Colonic mucosa (tissue), 4 donors: ENCODE results near the gene PTCH1. TPM values are rescaled to one million over a fixed set of nuclear protein-coding genes. Genes with fewer than 3 reads are reported as not detected.

Experiments used
- DNase-seq: peaks from one replicate; pipeline ENCODE4 v3.0.0-alpha.2; 2020
- H3K27ac ChIP-seq: fragments of 200-600 bp; one replicate; pipeline ENCODE4 v1.8.0; 2021
- H3K27me3 ChIP-seq: fragments of 200-600 bp; one replicate; pipeline ENCODE4 v1.8.0; 2021
- H3K36me3 ChIP-seq: fragments of 200-600 bp; one replicate; pipeline ENCODE4 v1.8.0; 2021
- H3K4me1 ChIP-seq: fragments of 200-600 bp; one replicate; pipeline ENCODE4 v1.8.0; 2021; ENCODE audit warnings: mild to moderate bottlenecking
- H3K4me3 ChIP-seq: fragments of 200-600 bp; one replicate; pipeline ENCODE4 v1.8.0; 2021
- H3K9ac ChIP-seq, 2 donors: one replicate each; pipeline ENCODE4 v1.7.0; 2013; ENCODE audit warnings: control low read depth in 2 of 2, low read depth in 2 of 2, low read length in 2 of 2
- H3K9me3 ChIP-seq: fragments of 200-600 bp; one replicate; pipeline ENCODE4 v1.8.0; 2021
- CTCF ChIP-seq: fragments of 200-600 bp; IDR thresholded peaks from one replicate; pipeline ENCODE4 v1.8.0; 2022; ENCODE audit warnings: antibody characterized with exemption, mild to moderate bottlenecking
- intact Hi-C: fragments of 100-400 bp; cut with DNase I; formaldehyde crosslinking; loops from one replicate; pipeline ENCODE4 v1.14.1; 2022
- total RNA-seq, 2 donors: library from RNA; stranded (reverse); fragmentation: NEBNext Ultra II Directional in 1 of 2; extraction: Animal tissue kit (Norgen Biotek cat#: 25700) in 1 of 2; gene quantifications; one replicate each; pipeline ENCODE4 v1.2.1, GENCODE V29; 2021
- donor health status: healthy.
- donor health status: DM: no; HTN: no; CAD: no.
- donor health status: DM: no; HTN: no; CAD: no.

Gene PTCH1
- total RNA-seq, 2 donors from 2014 or later: 18.7 to 24.6 TPM

GRCh38 chr9:95493402-95493801 is 23.4 kb downstream of the PTCH1 start:
- Histone ChIP-seq H3K9ac (no peak overlapping the region), H3K27ac (no peak overlapping the region), H3K36me3 (no peaks in the 10 kb centered on the region), H3K4me3 (no peak overlapping the region), H3K4me1 (no peaks in the 10 kb centered on the region), H3K9me3 (no peaks in the 10 kb centered on the region), H3K27me3 (no peaks in the 10 kb centered on the region)
- no peak for DNase-seq
- intact Hi-C loops: no loop called here
- no peak for TF ChIP-seq CTCF

- no peaks in the 10 kb centered on the region for H3K4me1 ChIP-seq
- H3K4me3 ChIP-seq: no peak overlapping the region
- H3K9ac ChIP-seq: peak overlapping the region in 1 of 2 donors; percentile 31
- no peak for TF ChIP-seq CTCF
- H3K27me3 ChIP-seq: no peaks in the 10 kb centered on the region
- intact Hi-C loops: no loop called here
- no peak for DNase-seq
- no peak overlapping the region for H3K27ac ChIP-seq
- no peaks in the 10 kb centered on the region for H3K9me3 ChIP-seq
- no peaks in the 10 kb centered on the region for H3K36me3 ChIP-seq
These were observed 25.0 kb downstream of the PTCH1 start for GRCh38 chr9:95491543-95492320.

- Histone ChIP-seq H3K27ac (no peak overlapping the region), H3K9ac (no peak overlapping the region), H3K36me3 (no peaks in the 10 kb centered on the region), H3K4me1 (no peaks in the 10 kb centered on the region), H3K27me3 (no peaks in the 10 kb centered on the region), H3K4me3 (no peak overlapping the region), H3K9me3 (no peaks in the 10 kb centered on the region)
- intact Hi-C loops: no loop called here
- TF ChIP-seq CTCF: no peak
- DNase-seq: no peak
These were observed 27.8 kb downstream of the PTCH1 start for GRCh38 chr9:95488954-95489353.

- Histone ChIP-seq H3K9me3 (no peaks in the 10 kb centered on the region), H3K4me1 (no peaks in the 10 kb centered on the region), H3K9ac (no peak overlapping the region), H3K36me3 (no peaks in the 10 kb centered on the region), H3K27ac (no peak overlapping the region), H3K27me3 (no peaks in the 10 kb centered on the region), H3K4me3 (no peak overlapping the region)
- TF ChIP-seq CTCF: no peak
- intact Hi-C loops: no loop called here
- no peak for DNase-seq
These were observed 30.5 kb downstream of the PTCH1 start for GRCh38 chr9:95486318-95486717.

- TF ChIP-seq CTCF: no peak
- Histone ChIP-seq H3K27ac (no peak overlapping the region), H3K36me3 (no peaks in the 10 kb centered on the region), H3K9ac (no peak overlapping the region), H3K27me3 (no peaks in the 10 kb centered on the region), H3K4me1 (no peaks in the 10 kb centered on the region), H3K9me3 (no peaks in the 10 kb centered on the region), H3K4me3 (no peak overlapping the region)
- no peak for DNase-seq
- intact Hi-C loops: no loop called here
These were observed 32.5 kb downstream of the PTCH1 start for GRCh38 chr9:95484225-95484624.
